HG03064 (cell line): ENCODE measurements around the gene IGSF11.

Source experiments
- ATAC-seq: cut with Tn5 transposase; IDR thresholded peaks from one replicate; pipeline ENCODE4 v1.9.1; 2021; ENCODE audit warnings: low read depth; ENCODE audit not compliant: unreplicated experiment

IGSF11 gene

DNA sequence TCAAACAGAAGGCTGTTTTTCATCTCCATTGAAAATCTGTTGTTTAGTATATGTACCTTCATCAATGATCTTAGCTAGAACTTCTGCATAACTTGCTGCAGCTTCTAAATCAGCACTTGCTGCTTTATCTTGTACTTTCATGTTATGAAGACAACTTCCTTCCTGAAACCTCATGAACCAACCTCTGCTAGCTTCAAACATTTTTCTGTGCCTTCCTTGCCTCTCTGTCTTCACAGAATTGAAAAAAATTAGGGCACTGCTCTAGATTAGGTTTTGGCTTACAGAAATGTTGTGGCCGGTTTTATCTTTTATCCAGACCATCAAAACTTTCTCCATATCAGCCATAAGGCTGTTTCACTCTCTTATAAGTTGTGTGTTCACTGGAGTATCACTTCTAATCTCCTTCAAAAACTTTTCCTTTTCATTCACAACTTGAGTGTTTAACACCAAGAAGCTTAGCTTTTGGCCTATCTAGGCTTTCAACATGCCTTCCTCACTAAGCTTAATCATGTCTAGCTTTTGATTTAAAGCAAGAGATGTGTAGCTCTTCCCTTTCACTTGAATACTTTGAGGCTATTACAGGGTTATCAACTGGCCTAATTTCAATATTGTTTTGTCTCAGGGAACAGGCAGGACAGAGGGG is 78.6 kb downstream of the IGSF11 start:
- ATAC-seq = no peak

DNA sequence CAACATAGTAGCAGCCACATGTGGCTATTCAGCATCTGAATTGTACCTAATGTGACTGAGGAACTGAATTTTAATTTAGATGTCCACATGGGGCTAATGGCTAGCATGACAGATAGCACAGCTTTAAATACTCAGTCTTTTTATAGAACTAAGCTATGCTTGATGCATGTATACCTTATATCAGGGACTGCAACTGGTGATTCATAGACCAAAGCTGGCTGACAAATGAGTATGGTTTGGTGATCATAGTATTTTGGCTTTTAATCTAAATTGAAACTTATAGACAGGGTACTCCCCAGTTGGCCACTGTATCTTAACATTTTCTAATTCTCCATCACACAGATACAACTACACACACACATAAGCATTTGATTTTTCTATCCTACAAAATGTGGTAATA is 83.6 kb downstream of the IGSF11 start:
- no peak for ATAC-seq

DNA sequence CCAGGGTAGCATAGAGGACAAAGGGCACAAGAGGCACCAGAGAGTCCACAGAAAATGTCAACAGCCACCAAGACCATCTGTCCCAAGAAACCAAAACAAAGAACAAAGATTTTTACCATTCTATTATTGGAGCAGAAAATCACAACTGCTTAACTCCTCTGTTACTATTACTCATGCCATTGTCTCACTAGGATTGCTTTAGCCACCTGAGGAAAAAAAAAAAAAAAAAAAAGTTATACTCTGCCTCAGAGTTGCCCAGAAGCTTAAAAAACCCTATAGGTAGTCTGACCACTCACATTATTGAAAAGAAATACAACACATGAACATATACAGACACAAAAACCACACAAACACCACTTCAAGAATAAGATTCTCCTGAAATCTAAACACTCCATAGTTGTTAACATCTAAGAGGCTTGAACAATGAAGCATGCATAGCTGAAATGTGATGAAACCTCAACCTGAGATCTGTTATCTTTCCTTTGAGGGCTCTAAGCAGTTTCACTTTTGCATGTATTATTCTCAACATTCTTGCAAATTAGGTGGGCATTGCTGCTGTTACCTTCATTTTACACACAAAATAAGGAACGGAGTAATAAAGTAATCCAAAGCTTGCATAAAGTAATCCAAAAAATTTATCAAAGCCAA is 85.4 kb downstream of the IGSF11 start:
- no peak for ATAC-seq

DNA sequence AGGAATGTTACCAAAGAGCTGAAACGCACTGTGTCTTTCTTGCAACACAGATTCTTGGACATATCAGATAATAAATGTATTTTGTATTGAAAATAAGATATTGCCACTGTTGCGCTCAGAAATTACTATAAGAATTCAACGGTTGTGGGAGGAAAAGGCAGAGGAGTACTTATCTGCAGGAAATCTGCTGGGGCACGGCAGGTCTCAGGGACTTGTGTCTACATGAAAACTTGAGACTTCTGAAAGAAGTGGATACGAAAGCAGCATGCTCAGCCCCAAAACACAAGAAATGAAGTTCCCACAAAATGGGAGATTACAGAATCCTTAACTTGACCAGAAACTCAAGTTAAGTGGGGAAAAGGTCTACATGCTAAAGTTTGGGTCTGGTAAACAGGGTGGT is 86.5 kb downstream of the IGSF11 start:
- no peak for ATAC-seq

DNA sequence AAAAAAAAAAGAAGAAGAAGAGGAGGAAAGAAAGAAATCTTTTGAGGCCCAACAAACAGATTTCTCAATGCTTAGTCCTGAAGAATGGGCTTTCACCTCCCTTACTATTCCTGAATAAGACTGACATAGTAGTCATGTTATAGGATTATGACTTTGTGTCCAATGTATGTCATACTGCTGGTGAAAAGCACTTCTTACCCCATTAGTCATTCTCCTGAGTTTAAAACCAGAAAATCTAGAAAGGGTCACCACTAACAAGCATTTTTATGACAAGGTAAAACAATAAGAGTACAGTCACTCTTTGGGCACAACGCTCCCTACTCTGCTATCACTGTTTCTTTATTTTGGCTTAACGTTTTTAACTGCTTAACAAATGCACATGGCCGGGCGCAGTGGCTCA is 88.2 kb downstream of the IGSF11 start:
- ATAC-seq = no peak

DNA sequence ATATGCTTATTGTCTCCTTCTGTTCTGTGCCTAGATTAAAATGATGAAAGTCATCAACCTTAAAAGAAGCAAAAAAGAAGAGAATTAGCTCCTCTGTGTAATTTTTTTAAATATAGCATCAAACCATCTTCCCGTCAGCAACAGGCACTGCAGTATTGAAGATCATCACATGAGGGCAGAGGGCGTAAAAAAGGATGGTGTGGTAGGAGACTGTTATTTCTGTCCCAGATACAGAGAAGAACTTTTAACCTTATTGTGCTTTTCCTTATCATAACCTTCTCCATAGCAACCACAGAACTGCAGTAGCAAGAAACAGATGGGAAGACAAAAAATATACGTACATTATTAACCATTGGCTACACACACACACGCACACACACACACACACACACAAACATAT is 88.8 kb downstream of the IGSF11 start:
- no peak for ATAC-seq

DNA sequence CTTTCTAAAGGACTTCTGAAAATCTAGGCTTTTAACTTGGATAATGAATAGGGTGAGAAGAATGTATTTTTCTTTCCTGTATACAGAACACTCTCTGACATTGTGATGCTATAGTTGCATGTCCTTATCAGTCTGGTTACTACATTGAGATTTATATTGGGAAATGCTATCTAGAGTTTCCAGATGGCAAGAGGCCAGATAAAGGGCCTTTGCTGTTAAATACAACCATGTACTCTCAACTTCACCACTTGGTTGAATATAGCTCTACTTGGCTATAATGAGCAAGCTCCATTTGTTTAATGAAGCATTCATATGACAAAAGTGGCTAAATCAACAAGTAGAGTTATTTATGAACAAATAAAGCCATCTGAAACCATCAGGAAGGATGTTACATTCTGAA is 91.0 kb downstream of the IGSF11 start:
- ATAC-seq = no peak

DNA sequence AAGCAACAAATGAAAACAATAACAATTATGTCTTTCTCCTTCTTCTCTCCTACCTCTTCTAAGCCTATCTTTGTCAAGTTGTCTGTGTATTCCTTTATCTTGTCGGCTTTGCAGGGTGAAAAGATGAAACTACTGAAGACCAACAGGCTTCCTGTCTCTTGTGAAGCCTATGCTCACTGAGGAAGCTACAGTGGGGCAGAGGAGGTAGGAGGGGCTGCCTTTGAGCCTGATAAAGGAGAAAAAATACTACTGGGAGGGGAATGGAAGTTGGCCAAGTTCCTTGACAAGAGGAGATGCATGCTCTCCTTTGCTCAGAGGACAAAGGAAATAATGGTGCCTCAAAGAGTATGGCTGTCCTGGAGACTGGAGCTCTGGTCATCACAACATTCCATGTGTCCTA is 92.0 kb downstream of the IGSF11 start:
- no peak for ATAC-seq

DNA sequence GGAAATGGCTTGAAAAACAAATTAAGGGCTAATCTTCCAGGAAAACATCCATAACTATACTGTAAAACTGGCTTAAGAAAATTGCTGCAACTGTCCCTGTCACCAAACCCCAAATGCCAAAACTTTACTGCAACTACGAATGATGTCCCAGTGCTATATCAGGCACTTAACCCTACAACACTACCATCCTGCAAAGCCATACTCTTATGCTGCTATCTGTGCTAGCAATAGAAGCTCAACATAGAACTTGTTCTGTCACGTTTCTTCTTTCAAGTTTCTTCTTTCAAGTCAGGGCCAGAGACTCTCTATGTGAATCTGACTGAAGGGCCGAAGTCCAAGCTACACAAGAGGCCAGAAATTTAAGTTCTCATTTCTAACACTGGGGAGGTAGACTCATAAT is 92.5 kb downstream of the IGSF11 start:
- ATAC-seq = no peak

DNA sequence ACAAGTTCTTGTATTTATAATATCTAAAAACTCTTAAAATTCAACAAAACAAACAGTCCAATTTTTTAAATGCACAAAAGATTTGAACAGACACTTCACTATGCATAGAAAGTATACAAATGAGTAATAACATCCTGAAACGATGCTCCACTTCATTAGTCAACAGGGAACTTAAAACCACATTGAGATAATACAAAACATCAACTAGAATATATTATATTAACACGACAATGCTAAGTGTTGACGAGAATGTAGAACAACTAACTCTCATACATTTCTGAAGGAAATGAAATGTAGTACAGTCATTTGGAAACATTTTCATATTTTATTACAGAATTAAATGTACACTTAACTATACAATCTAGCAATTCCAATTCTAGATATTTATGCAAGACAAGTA is 93.4 kb downstream of the IGSF11 start:
- no peak for ATAC-seq

DNA sequence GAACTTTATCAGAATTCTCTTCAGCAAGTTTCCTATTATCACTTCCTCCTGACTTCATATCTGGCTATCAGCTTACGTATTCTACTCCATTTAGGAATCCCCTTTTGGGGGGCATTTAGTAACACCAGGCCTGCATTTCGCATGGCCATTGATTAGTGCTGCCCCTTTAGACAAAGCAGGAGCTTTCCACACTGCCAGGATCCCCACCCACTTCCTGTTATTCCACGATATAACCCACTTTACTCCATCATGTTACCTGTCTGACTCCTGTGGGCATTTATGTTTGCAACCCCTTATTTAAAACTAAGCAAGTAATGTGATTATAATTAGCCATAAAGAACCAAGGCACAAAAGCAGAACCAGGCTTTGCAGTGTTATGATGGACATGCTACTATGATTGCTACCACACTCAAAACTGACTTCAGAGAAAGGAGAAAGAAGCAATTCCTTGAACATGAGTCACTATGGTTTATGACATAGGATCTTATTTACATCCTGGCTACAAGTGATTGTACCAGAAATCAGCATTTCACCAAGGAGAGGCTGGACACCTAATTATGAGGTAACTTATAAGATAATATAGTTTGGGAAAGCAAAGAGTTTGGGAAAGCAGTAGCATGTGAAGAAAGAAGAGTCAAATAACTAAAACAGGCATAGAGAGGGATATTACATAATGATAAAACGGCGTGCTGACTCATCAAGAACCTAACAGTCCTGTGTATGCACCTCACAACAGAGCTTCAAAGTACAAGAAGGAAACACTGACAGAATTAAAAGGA is 96.3 kb downstream of the IGSF11 start:
- ATAC-seq = no peak

DNA sequence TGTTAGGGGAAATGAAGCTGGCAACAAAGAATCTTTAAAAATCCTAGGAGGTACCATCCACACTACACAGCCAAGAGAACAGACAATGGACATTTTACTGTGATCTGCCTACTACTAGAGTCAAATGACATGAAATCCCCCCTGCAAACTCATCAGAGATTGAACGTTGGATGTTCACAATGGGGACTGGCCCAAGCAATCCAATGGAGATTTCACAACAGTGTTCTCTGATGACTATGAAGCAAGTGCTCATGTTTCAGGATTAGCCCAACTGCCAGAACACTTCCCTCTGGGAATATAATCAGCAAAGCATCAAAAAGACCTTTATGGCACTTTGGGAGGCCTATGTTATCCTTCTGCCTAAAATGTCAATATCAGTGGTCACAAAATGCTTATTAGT is 97.8 kb downstream of the IGSF11 start:
- no peak for ATAC-seq

DNA sequence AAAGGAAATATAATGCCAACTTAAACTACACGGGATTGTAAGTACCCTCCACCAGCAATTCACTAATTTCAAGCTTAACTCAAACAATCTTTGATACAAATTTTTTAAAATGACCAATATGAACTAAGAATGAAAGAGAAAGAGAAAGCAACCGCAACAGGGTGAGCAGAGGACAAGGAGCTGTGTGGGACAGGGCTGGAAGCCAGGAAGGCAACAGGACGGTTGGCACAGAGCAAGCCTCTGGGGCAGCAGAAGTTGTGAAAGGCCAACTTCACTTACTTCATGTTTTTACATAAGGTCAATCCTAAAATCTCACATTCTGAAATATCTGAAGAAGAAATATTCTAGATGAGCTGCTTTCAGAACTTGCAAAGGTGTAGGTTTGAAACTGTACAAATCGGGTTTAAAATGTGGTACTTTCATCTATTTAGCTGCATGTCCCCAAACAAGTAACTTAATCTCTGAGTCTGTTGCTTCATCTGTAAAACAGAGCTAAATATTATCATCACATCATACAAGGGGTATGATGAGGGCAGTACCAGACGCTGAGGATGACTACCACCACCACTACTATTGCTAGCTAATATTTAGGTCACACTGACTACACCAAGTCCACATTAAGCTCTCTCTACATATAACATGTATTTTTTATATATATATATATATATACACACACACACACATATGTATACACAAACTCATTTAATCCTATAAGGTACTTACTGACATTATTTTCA is 101.7 kb downstream of the IGSF11 start:
- no peak for ATAC-seq

DNA sequence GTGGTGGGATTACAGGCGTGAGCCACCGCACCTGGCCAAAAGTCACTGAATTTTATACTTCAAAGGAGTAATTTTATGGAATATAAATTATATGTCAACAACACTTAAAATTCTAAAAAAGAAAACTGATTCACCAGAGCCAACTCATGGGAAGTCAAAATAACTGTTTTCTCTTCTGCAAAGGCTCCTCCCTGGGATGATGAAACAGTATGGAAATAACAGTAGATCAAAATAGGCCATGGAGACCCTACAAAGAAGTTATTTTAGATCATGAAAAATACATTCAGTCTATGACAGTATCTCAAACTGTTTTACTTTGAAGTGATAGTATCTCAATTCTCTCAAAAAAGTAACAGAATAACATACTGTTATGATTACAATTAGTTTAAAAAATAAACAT is 102.7 kb downstream of the IGSF11 start:
- no peak for ATAC-seq

DNA sequence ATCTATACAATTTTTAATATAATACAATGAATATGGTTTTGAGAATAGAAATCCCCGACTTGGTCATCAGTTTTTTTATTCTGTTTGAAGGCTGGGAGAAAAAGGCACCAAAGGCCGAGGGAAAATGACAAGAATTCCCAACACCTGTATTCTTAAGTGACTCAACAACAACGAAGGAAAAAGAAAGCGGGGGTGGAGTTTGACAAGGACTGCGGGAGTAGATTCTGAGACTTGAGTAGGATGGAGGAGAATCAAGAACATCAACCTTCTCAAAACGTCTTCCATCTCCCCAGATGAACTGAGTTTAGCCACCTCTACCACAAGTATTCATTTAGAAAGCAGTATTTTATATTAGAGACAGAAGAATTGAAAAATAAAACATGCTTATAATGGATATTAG is 107.2 kb downstream of the IGSF11 start:
- no peak for ATAC-seq

DNA sequence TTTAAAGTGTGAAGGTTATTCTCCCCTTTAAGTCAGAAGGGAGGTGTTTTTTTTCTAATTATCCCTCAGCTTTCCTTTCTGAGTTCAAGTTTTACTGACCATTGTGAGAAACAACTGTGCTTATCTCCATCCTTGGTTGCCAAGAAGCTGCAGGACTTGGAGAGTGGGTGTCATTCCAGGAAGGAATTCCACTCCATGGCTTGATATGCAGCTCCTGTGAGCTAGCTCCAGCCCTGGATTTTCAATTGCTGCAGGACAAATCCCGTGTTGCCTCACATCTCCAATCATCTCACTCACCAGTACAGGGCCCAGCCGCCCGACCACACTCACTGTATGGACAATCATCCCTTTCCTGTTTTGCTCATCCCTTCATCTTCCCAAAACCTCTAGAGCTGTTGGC is 122.5 kb downstream of the IGSF11 start:
- no peak for ATAC-seq

DNA sequence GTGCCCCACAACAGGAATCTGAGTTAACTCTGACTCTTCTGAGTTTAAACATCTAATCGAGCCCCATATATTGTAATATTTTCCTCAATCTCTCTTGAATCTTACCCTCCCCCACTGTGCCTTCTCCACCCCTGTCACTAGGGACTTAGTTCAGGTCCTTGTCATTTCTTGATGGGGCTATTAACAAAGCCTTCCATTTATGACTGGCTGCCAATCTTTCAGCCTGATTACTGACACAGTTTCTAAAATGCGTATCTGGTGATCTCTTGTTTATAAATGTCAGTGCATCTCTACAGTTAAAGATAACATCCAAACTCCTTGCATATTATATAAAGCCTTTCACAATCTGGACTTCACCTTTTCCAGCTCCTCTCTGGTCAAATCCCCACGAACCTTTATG is 124.3 kb downstream of the IGSF11 start:
- ATAC-seq = no peak

DNA sequence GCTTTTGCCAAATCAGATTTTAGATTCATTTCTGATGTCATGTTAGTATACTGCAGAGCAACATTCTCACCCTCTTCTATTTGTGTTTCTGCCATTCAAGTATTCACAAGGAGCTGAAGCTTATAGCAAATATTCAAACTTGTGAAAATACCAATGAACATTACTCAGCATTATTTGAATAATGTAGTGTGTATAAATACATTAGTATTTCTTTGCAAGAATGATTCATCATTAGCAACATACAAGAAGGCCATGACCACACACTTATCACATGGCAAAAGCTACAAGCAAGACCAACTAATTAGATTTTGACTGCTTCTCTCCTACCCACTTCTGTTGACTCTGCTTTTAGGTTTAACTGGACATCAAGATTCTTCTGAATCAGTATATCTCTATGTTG is 124.9 kb downstream of the IGSF11 start:
- no peak for ATAC-seq

DNA sequence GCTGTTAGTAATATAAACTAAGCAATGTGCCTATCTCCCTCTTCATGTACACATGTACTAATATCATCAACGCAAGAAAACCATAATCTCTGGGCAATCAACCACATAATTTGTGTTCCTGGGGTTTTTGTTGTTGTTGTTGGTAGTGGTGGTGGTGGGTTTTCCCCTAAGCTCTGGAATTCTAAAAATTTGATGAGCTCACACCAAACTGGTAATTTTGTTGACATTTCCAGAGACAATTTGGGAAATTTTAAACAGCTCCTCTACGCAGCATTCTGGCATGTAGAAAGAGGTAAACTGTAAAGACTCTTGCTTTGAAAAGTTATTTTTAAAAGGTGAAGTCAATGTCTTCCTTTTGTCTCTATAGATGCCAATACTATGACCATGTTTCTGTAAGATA is 126.7 kb downstream of the IGSF11 start:
- ATAC-seq = no peak

DNA sequence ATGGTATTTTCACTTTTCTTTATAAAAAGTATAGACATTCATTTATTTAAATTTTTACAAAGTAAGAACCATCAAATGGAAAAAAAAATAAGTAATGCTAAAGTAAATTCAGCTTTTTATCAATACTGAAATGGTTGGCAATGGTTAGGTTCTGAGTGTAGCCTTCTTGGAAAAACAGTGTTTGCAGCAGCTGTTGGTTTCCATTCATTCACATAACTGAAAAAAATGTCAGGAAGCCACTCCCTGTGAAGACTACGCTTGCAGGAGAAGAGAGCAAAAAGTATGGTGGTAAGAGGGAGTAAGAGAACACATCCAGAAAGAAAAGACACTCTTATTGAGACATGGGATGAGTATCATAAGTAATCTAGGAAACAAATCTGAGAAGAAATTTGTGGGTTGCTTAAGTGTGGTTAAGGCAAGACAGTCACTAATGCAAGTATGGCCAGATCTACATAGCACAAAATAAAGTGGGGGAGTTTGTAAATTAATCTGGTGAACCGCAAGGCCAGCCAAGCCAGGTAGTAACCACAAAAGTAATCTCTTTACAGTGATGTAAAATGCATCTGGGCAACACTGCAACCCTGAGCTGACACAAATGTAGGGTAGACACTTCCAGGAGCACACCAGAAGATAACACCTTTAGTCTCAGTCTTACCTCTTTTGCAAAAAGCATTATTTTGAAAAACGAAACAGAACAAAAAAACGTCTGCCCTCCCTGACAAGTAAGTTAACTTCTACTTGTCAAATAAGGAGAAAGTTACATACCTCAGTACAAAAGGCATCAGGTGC is 133.7 kb downstream of the IGSF11 start:
- ATAC-seq = no peak

DNA sequence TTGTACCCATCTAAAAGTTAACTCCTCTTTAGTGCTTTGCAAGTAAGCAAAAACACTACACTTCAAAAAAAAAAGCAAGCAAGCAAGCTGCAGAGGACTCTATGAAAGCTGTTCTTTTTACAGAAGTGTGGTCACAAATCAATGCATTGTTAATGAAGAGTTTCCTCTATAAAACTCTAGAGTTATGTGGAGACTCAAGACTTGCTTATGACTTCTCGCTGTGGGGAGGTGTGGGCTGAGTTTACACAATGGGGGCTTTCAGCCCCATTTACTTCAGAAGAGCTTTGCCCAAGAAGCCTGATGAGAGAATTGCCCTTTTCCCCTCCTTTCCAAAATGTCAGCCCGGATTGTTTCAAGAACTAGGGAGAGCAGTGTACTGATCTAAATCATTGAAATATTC is 144.4 kb downstream of the IGSF11 start:
- no peak for ATAC-seq
